Mucosa of gallbladder (tissue), 1 donor: Measurements from ENCODE around the gene ATP8B4. TPM values are rescaled to one million over a fixed set of nuclear protein-coding genes. Genes with fewer than 3 reads are reported as not detected.
"Not testable (repeated sequence)": the region's sequence is repeated elsewhere in the genome, so short reads cannot be mapped to it uniquely, and the experiment has no call there.

ENCODE experiments used
- DNase-seq: peaks from one replicate; pipeline ENCODE4 v3.0.0-alpha.2; 2020; ENCODE audit warnings: low spot score
- total RNA-seq: library from RNA; stranded (reverse); gene quantifications from one replicate; pipeline ENCODE4 v1.2.1, GENCODE V29; 2021
- donor health status: DM: no; HTN: no; CAD: no.

Gene ATP8B4
- total RNA-seq, 1 donor from 2014 or later = 15.8 TPM

DNA sequence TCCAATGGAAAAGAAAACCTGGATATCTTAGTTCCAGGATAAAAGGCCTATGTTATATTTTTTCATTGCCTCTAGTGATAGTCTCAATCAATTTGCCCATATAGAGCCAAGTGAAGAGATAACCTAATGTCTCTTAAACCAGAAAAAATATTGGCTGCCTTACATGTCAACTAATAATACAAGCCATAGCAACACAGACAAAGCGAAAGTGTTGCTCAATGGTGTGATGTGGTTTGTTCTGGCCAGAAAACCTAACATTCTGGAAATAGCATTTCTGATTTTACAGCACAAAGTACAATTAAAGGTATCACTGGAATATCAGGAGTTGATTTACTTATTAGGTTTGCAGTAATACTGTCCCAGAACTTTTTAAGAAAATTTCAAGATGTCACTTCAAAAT is 101.5 kb downstream of the ATP8B4 start:
- no peak for DNase-seq

DNA sequence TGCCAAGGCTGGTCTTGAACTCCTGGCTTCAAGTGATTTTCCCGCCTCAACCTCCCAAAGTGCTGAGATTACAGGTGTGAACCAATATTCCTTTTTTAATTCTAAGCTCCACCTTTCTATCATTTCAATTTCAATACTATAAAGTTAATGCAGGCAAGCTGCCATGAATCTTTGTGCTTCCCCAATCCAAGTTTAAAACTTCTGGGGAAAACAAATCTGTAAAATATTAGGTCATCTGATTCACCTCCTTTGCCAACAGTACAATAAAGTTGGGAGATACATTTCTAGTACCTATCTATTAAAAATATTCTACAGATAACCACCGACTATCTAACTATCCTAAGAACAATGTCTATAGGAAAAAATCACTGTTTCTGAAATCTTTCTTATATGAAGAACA is 102.1 kb downstream of the ATP8B4 start:
- DNase-seq = no peak

DNA sequence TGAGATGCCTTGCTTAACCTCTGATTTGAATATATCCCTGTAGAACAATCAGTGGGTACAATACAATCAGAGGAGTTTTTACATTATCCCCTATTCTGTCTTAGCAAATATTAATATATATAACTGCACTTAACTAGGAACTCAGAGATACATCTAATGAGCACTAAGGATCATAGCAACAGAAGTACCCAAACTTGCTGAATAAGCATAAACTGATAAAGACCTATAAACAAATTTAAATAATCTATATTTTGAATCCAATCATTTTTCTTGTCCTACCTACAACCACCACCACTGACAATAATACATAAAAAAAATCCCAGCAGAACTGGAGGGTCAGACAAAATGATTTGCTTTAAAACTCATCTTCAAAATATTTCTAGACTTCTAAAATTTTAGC is 106.2 kb downstream of the ATP8B4 start:
- DNase-seq = no peak

DNA sequence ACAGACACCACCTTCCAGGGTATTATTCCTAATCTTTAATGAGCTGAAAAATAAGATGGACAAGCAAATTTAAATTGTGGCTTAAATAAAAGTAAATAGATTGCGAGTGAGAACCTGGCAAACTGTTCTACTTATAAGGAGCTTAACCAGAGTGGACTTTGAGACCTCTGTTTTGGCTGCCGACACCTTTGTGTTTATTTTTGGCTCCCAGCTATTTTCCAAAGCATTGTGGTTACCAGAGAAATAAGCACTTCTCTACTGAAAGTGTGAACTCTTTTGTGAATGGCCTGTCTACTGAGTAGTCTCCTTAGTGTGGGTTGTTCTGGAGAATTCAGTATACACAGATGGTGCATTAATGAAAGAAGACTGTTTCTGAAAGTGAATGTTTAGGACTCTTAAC is 109.4 kb downstream of the ATP8B4 start:
- DNase-seq = peak; percentile 19

DNA sequence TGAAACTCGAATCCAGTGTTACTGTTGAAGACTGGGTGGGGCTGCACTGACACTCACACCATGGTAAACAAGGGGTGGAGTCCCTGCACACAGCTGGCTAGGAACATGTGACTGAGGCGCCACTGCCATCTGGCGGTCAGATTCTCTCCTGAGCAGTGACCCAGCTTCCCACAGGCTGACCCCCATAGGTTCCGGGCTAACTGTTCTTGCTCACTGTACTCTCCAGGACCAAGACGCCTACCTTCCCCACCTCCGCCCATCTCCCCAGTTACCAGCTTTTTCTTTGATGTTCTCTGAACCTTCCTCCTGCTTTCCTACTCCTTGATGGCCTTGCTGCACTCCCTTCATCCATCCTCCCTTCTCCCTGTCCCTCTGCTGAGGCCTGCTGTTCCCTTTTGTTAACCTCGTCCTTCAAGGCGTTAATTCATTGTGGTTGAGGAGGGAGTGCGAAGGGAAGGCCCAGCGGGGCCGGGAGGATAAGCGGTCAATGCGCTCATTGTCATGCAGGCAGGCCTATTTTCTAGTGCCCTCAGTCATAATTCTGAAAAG is 115.2 kb downstream of the ATP8B4 start:
- peak; percentile 81 for DNase-seq

DNA sequence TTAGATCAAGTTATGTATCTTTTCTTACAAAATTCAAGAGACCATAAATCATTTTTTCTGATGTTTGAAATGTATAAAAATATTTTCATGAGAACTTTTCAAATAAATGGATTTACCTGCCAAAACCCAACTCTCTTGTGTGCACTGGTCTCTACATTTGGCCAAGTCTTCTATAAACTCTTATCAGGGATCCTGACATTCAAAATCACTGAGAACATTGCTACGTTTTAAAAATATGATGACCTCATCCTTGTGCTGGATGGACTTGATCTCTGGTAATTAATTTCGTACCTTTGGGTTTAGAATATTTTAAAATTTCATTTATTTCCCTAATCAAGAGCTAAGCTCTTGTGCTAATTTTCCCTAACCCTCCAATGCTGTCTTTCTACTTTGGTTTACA is 127.4 kb downstream of the ATP8B4 start:
- DNase-seq = no peak

DNA sequence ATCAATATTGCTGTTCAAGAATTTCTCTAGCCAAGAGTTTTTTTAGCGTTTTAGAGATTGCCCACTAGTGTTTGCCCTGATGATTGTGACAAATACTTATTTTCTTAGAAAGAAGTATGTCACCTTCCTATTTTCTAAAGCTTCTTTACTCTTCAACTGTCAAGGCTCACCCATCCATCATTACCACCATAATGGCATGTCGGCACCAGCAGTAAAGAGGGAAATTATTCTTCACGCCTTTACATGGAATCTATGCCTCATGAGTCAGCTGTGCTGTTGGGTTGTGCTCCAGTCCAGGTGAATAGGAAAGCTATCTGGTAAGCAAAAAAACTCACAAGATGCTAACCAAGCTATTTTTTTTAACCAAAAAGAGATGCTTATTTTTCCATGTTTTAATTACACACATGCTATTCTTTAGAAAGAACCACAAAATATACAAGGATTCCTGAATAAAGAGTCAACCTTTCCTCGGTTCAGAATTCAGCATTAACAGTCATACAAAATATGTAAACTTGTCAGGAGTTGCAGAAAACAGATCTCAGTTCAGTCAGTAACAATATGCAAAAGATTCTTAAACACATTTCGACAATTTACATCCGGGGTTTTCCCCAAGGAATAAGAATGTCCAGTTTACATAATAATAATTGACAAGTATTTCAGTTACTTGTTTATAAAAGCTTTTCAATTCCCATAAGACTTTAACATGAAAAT is 128.0 kb downstream of the ATP8B4 start:
- DNase-seq = no peak

DNA sequence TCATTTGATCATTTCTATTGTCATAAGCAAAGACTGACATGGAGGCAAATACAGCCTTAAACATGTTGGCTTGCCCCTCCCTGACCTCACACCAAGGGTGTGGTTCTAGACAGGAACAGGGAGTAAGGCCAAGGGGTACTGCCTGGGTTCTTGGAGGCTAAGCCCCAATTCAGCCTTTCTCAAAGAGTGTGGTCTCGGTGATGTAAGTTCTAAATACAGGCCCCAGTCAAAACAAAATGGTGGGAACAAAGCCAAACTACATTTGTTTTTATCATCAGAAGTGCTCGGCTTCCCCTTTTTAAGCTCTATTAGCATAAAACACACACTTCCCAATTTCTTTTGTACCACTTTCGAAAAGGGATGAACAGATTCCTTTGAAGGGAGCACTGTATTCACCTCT is 129.5 kb downstream of the ATP8B4 start:
- no peak for DNase-seq

DNA sequence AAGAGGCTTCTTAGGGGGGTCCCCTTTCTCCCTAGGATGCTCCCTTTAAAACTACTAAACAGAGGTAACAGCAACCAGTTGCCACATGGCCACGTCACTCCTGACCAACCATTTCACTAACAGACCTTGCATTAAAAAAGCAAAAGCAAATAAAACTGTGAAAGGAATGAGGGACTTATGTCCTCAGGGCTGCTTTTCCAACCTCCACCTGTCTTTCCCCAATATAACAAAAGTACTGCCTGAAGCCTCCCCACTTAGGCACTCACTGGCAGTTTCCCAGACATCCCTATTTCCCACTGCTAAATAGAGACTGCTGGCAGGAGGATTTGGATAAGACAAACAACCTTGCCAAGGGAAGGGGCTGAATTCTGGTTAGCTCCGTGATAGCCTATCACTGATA is 130.3 kb downstream of the ATP8B4 start:
- DNase-seq = no peak

DNA sequence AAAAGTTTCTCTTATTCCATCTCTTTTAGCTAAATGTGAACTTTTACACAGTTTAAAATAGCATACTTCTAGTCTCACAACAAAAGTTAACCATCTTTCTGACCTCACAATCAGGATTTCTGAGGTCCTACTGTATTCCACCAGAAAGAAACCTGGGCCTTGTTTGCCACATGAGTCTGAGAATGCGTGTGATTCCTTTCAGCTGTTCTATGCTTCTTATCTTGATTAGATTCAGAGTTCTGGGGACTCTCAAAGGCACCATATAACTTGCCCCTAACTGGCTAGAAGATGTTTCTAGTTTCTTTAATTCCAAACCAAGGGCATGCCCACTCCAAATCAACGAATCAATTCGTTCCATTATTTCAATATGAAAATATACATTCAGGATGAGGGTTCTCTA is 131.1 kb downstream of the ATP8B4 start:
- DNase-seq = no peak

DNA sequence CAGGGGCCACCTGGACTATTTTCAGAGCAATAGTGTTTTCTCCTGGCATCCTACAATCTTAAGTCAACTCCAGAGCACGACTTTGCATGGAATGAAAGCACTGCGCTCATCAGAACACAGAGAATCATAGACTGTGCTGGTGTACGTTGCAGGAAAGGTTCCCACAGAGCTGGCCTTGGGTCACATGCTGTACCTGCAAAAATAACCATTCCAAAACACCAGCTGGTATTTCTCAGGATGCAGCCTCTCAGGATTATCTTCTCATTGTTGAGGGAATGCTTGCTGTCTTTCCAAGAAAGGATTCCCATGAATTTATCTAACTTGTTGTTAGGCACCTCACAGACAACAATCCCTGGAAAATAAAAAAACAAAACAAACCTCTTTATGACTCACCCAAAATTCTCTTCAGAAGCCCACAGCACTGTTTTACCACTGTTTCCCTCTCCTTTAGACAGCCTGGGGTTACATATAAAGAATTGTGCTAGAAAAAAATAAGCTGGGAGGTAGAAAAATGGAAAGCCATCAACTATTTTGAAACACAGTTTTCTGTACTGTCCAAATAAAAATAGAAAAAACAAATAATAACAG is 131.7 kb downstream of the ATP8B4 start:
- no peak for DNase-seq

DNA sequence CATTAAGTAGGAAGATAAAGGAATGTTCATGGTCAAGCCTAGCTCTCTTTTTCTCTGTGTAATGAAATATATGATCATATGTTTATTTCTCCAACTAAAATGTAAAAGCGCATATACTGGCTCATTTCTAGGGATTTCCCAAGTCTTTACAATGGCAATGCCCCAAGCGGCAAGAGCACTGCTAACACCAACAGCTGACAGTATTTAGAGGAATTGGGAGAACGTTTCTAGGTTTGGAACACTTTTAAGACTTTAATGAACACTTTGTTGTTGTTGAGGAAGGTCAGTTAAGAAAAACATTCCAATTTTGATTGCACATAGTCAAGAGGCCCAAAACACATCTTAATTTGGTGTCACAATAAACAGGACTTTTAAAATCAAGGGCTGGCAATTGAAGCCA is 132.7 kb downstream of the ATP8B4 start:
- no peak for DNase-seq

DNA sequence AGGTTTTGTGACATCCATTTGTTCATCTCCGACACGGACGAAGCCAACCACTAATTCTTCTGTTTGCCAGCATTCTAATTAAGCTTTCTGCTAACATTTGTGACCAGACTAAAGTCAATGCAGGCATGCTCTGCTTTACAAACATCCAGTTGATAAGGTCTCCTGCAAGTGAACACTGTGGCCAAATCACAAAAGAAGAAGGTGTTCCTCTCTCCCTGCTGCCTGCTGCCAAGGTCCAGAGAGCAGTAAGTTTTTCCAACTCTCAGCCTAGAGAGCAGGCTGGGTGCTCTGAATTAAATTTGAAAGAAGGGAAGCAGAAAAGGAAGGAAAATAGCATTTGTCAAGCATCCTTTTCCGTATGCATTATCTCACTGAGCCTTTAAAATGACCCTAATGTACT is 133.6 kb downstream of the ATP8B4 start:
- no peak for DNase-seq

DNA sequence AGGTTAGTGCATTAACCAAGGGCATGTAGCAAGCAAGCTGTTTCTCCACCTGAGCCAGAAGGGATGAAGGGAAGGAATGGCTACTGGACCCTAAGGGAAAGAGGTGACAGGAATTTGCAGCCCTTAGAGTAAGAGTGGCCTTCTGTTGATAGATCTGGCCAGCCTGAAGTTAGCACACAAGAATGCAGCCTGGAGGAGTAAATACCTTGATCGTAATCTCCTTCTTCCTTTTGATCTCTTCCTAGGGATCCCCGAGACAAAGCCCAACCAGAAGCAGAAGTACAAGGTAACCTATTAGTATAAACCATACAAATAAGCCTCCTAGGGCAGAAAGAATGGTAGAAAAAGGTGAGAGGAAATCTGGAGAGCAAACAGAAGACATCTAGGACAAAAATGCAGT is 134.6 kb downstream of the ATP8B4 start:
- DNase-seq = no peak

DNA sequence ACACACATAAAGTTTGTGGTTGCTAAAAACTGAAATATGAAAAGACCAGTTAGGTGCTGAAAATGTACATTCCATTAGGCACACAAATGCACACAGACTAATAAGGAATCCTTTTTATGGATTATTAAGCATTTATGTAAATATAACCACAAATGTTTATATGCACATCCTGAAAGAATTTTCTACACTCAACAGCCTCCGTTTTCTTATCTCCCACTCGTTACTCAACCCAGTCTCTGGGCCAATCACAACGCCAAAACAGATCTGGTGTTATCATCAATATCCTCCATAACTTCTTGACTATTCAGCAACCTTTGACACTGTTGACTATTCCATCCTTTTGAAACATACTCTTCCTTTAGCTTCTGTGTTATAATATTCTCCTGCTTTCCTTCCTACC is 136.4 kb downstream of the ATP8B4 start:
- no peak for DNase-seq

DNA sequence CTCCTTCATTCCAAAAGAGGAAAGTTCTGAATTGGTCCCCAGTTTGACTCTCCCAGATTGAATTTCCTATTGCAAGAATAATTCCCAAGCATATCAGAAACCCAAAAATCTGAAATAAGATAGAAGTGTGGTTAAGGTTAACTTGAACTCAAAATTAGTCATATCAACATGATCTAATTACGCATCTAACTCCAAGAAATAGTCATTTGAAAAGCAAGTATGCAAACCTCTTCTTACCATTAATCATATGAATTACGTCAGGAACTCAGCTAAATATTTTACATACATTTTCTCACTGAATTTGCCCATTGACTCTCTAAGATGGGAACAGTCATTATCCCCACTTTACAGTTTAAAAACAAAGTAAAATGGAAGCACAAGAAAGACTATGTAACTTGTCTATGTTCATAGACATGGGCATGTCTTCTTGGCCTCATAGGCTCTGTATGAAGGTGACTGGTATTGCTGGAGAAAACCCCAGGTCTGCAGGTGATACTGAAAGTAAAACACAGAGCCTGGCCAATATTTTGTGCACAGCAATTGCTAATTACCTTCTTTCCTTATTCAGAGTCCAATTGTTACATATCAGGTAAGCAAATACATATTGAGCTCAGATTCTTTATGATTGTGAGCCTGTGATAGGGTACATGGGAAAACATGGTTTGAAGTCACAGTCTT is 139.2 kb downstream of the ATP8B4 start:
- no peak for DNase-seq

DNA sequence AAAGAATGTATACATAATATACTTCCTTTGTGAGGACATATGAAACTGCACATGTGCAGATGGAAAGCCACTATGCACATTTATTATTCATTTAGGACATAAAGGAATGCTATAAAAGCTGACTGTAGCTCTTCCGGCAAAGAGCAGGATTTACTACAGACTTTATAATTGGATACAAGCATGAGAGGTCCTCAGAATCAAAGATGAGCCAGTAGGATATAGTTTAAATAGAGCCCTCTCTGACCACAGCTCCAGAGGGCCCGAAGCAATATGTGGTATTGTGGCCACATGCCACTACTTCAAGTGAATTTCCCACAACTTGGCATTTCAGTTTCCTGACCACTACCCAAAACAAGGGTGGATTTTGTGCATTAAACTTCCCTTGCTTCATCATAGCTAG is 140.9 kb downstream of the ATP8B4 start:
- no peak for DNase-seq

DNA sequence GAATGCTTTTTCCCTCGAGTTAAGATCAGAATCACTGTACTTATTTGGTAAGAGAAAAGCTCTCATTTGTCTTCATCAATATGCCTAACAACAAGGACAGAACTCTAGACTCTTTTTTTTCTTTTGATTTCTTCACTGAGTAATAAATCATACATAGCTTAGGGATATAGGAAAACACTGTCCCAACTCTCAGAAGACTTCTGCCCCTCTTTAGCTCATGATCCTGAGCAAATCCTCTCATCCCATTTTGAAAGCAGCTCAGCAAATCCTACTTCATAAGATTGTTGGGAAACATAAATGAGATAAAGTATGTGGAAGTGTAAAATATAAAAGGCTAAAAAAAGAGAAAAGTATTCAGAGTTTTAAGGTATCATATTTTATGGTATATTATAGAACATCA is 141.7 kb downstream of the ATP8B4 start:
- DNase-seq = no peak

DNA sequence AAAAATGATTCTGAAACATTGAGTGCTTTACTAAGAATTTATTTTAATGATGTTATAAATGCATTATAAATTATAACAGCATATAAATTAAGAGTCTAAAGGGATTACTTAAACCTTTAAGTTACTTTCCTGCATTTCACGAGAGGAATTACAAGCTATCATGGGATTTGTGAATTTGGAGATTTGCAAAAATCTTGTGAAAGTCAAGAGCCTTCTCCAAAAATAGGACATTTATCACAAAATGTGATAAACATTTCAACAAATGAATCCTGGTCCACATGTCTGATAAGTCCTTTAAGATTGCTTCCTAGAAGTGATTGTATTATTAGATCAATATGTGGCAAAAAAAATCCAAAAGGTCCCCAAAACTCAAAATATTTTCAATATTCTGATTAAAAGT is 154.5 kb downstream of the ATP8B4 start:
- no peak for DNase-seq

DNA sequence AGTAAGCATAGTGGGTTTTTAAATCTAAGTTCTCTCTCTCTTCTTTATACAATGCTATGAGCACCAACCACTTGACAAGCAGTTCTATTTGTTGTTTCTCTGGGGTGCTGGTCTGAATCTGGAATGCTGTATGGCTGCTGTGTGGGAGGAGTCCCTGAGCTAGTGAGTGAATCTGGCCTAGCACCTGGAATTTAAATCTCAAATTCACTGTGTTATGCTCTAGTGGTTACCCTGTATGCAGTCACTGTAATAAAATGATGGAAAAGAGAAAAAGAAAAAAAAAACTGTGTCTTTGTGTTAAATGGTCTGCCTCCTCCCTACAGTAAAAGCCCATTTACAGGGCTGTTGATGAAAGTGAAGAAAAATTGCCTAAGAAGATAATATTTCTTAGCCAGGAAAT is 155.0 kb downstream of the ATP8B4 start:
- no peak for DNase-seq

DNA sequence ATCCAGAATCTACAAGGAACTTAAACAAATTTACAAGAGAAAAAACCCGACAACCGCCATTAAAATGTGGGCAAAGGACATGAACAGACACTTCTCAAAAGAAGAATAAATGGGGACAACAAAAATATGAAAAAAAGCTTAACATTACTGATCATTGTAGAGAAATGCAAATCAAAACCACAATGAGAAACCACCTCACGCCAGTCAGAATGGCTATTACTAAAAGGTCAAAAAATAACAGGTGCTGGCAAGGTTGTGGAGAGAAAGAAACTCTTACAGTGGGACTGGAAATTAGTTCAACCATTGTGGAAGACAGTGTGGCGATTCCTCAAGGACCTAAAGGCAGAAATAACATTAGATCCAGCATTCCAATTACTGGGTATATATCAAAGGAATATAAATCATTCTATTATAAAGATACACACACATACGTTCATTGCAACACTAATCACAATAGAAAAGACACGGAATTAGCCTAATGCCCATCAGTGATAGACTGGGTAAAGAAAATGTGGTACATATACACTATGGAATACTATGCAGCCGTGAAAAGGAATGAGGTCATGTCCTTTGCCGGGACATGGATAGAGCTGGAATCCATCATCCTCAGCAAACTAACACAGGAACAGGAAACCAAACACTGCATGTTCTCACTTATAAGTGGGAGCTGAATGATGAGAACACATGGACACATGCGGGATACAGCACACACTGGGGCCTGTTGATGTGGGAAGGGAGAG is 155.8 kb downstream of the ATP8B4 start:
- not testable (repeated sequence) for DNase-seq

DNA sequence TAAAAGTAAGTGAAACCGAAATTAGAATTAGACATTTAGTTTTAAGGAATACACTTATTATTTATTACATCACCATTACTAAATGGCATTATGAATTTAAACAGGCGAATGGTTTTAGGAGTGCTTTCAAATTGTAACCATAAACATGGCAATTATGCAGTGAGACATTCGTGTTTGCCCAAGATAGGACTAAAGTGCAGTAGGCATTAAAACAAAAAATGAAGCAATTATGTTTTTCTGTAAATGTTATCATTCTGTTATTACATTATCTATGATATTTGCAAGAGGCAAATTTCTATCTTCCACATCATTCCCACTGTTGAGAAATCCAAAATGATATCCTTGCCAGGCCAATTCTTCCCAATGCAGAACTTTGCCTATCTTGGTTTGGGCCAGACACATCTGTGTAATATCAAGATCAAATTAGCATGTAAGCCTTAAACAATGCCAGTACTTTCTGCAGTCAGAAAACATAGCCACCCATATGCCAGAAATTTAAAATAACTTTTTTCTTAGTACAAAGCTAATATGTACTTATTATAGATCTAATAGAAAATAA is 156.9 kb downstream of the ATP8B4 start:
- DNase-seq = no peak
